NCI-H2227 (cell line): ENCODE measurements around the gene SLC52A1.
"Not testable (repeated sequence)": the region's sequence is repeated elsewhere in the genome, so short reads cannot be mapped to it uniquely, and the experiment has no call there.

Source experiments
- DNase-seq: peaks from one replicate; lab custom pipeline; 2025; ENCODE audit not compliant: unreplicated experiment; lab: John Stamatoyannopoulos, UW

The SLC52A1 gene

GRCh38 chr17:5035315-5035714 is at the start of gene SLC52A1:
TSS of gene SLC52A1 (minus strand) at chr17:5035426. CDS start at chr17:5034606, 820 bp downstream.
- DNase-seq = peak; percentile 12

GRCh38 chr17:5080591-5080990 is 45.4 kb upstream of the SLC52A1 start:
- no peak for DNase-seq

GRCh38 chr17:5078106-5079028 is 43.1 kb upstream of the SLC52A1 start, which contains the start of gene ZFP3:
TSS of gene ZFP3 (plus strand) at chr17:5078467. CDS start at chr17:5091505, 13,038 bp downstream.
- DNase-seq = peak; percentile 90

GRCh38 chr17:5077781-5078105 is 42.5 kb upstream of the SLC52A1 start:
- DNase-seq = no peak

- DNase-seq = not testable (repeated sequence)
Measured at GRCh38 chr17:5077275-5077674, 42.0 kb upstream of the SLC52A1 start.

GRCh38 chr17:5075472-5075871 is 40.2 kb upstream of the SLC52A1 start:
- DNase-seq = not testable (repeated sequence)

GRCh38 chr17:5069724-5070123 is 34.5 kb upstream of the SLC52A1 start:
- DNase-seq = no peak

- DNase-seq = no peak
Measured at GRCh38 chr17:5068236-5068635, 33.0 kb upstream of the SLC52A1 start.

- no peak for DNase-seq
Measured at GRCh38 chr17:5065227-5065744, 30.1 kb upstream of the SLC52A1 start.

GRCh38 chr17:5055543-5055942 is 20.3 kb upstream of the SLC52A1 start:
- DNase-seq = no peak

GRCh38 chr17:5050278-5050677 is 15.1 kb upstream of the SLC52A1 start:
- DNase-seq = no peak

GRCh38 chr17:5049314-5049841 is 14.2 kb upstream of the SLC52A1 start:
- no peak for DNase-seq

GRCh38 chr17:5047446-5047845 is 12.2 kb upstream of the SLC52A1 start:
- no peak for DNase-seq

GRCh38 chr17:5045496-5045895 is 10.3 kb upstream of the SLC52A1 start:
- no peak for DNase-seq

GRCh38 chr17:5044630-5045029 is 9.4 kb upstream of the SLC52A1 start:
- no peak for DNase-seq

- DNase-seq = no peak
Measured at GRCh38 chr17:5043524-5043923, 8.3 kb upstream of the SLC52A1 start.

- DNase-seq = no peak
Measured at GRCh38 chr17:5042157-5043022, 7.2 kb upstream of the SLC52A1 start.

GRCh38 chr17:5034651-5035050 is 575 bp downstream of the SLC52A1 start:
- DNase-seq = no peak

- no peak for DNase-seq
Measured at GRCh38 chr17:5034063-5034462, 1.2 kb downstream of the SLC52A1 start.

- no peak for DNase-seq
Measured at GRCh38 chr17:5033352-5034015, 1.7 kb downstream of the SLC52A1 start.

- DNase-seq = no peak
Measured at GRCh38 chr17:5032865-5033264, 2.4 kb downstream of the SLC52A1 start.
